ENCODE measurements around the gene NXT1.

- no peak for TF ChIP-seq CTCF (conservative IDR thresholded peaks at IDR 0.05; ENCODE audit: low read depth, low read length)
- no peak for TF ChIP-seq EZH2phosphoT487 (IDR thresholded peaks at IDR 0.05; ENCODE audit: borderline replicate concordance, low read length)
- no peak for TF ChIP-seq EZH2 (IDR thresholded peaks at IDR 0.05; ENCODE audit: low read length, unreplicated experiment)
Observed at GRCh38 chr20:23311947-23312506, 38.6 kb upstream of the NXT1 start.

Measured in PC-3 (cell line).